ENCODE measurements around the gene SFR1.

DNA sequence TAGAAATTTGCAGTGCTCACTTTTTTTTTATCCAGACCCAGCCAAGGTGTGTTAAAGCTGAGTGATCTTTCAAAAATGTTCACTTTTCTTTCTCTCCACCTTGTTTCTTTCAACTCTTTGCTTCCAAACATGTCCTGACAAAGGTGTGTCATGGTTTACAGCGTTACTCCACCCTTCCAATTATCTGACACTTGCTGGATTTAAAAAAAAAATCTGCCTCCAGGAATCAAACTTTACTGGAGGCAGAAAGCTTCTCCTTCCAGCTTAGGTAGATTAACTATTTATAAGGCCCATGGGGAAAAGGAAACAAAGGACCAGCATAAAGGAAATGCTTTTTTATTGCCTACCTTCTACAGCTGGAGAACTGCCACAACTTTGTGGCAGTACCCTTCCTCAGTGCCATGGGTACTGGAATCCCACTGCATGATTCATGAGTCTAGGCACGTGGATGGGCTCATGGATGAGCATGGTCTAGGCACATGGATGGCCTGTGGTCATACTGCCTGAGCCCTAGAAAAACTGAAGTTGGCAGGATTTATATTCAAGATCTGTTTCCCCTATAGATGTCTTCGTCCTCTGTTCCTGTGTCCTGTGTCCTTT lies 36.1 kb upstream of the SFR1 start, which contains the start of gene COL17A1:
- TF ChIP-seq CTCF (IDR thresholded peaks at IDR 0.05) (no peak), POLR2A (IDR thresholded peaks at IDR 0.05) (no peak)
